ENCODE measurements around the gene GRK5.
A peak's percentile ranks its signal among the peaks of the same experiment; 100 is the strongest.

The GRK5 gene

DNA sequence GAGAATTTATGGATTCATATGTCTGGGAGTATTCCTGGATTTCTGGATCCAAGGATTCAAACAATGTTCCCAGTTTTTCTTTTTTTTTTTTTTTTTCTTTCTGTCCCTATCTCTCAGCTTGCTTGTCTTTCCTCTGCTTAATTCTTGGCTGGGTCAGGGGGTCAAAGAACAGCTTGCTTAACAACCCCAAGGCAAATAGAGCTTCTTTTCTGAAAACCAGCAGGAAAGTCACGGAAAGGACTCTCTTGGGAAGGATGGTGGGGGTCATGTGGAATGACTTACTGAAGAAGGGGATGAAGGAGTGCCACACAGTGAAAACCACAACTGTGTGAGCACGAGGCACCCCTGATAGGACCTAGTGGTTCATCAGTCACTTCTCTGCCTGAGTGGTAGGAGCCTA is 36.1 kb downstream of the GRK5 start:
- TF ChIP-seq, protein P1, sequence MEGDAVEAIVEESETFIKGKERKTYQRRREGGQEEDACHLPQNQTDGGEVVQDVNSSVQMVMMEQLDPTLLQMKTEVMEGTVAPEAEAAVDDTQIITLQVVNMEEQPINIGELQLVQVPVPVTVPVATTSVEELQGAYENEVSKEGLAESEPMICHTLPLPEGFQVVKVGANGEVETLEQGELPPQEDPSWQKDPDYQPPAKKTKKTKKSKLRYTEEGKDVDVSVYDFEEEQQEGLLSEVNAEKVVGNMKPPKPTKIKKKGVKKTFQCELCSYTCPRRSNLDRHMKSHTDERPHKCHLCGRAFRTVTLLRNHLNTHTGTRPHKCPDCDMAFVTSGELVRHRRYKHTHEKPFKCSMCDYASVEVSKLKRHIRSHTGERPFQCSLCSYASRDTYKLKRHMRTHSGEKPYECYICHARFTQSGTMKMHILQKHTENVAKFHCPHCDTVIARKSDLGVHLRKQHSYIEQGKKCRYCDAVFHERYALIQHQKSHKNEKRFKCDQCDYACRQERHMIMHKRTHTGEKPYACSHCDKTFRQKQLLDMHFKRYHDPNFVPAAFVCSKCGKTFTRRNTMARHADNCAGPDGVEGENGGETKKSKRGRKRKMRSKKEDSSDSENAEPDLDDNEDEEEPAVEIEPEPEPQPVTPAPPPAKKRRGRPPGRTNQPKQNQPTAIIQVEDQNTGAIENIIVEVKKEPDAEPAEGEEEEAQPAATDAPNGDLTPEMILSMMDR (conservative IDR thresholded peaks at IDR 0.05; ENCODE audit: low read depth) = no peak
- H3K27ac ChIP-seq = no peak overlapping the region
- DNase-seq (ENCODE audit: low spot score) = no peak
- ChIA-PET CTCF (interaction anchor here (0.6 kb wide), 1 partner anchor 729 kb away, joined by 3 read pairs; no protein-coding TSS in a partner anchor), POLR2A (ENCODE audit: low non-redundant PET) (no interaction called here)

DNA sequence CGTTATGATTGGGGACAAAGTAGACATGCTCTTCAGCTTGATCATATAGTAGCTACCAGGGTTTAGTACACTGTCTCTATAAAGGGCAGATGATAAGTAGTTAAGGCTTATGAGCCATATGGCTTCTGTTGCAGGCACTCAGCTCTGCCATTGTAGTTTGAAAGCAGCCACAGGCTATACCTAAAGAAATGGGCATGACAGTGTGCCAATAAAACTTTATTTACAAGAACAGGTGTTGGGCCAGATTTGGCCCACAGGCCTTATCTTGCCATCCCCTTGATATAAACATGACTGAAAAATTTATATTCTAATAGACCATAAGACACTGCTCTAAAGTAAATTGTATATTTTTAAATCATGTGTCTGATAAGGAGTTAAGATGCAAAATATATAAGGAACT is 36.6 kb downstream of the GRK5 start:
- ChIA-PET POLR2A (ENCODE audit: low non-redundant PET) (no interaction called here), CTCF (interaction anchor here (0.6 kb wide), 1 partner anchor 729 kb away, joined by 3 read pairs; no protein-coding TSS in a partner anchor)
- H3K27ac ChIP-seq = no peak overlapping the region
- TF ChIP-seq, protein P1 (conservative IDR thresholded peaks at IDR 0.05; ENCODE audit: low read depth) = no peak
- DNase-seq (ENCODE audit: low spot score) = no peak

DNA sequence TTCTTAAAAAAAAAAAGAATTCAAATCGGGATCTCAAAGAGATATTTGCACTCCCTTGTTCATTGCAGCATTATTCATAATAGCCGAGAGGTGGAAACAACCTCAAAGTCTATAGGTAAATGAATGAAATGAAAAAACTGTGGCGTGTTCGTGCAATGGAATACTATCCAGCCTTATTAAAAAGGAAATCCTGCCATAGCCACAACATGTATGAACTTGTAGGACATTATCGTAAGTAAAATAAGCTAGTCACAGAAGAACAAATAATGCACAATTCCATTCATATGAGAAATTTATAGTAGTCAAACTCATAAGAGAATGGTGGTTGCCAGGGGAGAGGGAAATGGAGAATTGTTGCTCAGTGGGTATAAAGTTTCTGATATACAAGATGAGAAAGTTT is 37.9 kb downstream of the GRK5 start:
- H3K27ac ChIP-seq = no peak overlapping the region
- TF ChIP-seq, protein P1 (conservative IDR thresholded peaks at IDR 0.05; ENCODE audit: low read depth) = no peak
- DNase-seq (ENCODE audit: low spot score) = peak; percentile 65
- CTCF ChIA-PET = interaction anchor here (0.5 to 0.7 kb wide), 3 partner anchors 47 to 187 kb away, joined by 3 to 7 read pairs (median 3); no protein-coding TSS in a partner anchor
- POLR2A ChIA-PET (ENCODE audit: low non-redundant PET) = no interaction called here

DNA sequence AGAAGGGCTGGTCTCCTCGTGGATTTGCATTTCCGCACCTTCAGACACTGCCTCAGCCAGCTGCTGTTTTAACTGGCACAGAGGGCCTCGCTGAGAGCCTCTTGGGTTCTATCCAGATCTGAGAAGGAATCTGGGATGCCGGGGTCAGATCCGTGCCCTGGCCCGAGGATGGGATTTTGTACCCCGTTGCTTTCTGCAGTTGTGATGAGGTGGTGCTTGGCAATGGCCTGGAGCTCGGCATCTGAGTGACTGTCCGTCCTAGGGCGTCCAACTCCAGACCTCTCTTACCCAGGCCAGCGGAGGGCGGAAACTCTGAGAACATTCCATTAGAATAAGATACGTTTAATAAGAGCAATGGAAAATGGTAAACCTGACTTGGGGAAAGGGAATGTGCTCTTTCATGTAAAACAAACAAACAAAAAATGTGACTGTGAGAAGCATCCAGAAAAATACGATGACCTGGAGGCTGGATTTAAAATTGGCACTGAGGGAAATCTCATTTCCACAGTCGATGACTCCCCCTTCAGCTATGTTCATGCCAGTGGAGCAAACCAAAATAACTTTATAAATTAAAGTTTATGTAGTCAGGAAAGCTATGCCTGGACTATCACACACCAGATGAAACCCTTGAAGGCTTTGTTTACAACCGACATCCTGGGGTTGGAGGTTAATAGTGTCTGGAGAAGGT is 39.6 kb downstream of the GRK5 start:
- no peak for DNase-seq (ENCODE audit: low spot score)
- H3K27ac ChIP-seq = no peak overlapping the region
- CTCF ChIA-PET = interaction anchor here (0.6 kb wide), 3 partner anchors 61 to 111 kb away, joined by 3 read pairs; no protein-coding TSS in a partner anchor
- POLR2A ChIA-PET (ENCODE audit: low non-redundant PET) = no interaction called here
- TF ChIP-seq, protein P1 (conservative IDR thresholded peaks at IDR 0.05; ENCODE audit: low read depth) = no peak

DNA sequence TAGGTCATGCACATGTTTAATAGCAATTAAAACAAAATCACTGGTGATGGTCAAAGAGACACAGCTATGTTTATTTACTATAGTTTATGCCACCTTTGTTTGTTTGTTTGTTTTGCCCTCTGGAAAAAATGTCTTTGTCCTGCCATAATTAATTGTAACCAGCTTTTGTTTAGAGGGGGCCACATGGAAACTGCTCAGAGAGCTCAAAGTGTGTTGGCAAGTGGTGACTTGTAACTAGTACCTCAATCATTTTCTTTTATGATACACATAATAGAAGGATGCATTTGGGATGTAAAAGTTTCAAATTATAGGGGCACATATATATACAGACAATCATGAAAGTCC is 40.2 kb downstream of the GRK5 start:
- ChIA-PET CTCF (interaction anchor here (0.6 kb wide), 2 partner anchors 86 to 110 kb away, joined by 3 read pairs; no protein-coding TSS in a partner anchor), POLR2A (ENCODE audit: low non-redundant PET) (no interaction called here)
- DNase-seq (ENCODE audit: low spot score) = no peak
- no peak overlapping the region for H3K27ac ChIP-seq
- TF ChIP-seq, protein P1 (conservative IDR thresholded peaks at IDR 0.05; ENCODE audit: low read depth) = no peak

DNA sequence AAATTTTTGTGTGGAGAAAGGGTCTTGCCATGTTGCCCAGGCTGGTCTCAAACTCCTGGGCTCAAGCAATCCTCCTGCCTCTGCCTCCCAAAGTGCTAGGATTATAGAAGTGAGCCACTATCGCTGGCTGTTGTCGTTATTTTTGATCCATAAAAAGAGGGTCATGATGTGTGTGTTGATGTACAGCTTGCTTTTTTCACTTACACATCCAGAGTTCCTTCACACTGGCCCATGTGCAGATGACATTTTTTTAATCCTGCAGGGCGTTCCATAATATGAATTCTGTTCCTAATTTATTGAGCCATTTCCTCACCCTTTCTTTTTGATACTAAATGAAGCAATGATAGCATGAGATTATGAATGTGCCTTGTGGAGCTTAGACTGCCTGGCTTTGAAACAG is 40.8 kb downstream of the GRK5 start:
- CTCF ChIA-PET = interaction anchor here (0.7 kb wide), 2 partner anchors 93 to 229 kb away, joined by 4 read pairs; no protein-coding TSS in a partner anchor
- TF ChIP-seq, protein P1 (conservative IDR thresholded peaks at IDR 0.05; ENCODE audit: low read depth) = no peak
- DNase-seq (ENCODE audit: low spot score) = no peak
- POLR2A ChIA-PET (ENCODE audit: low non-redundant PET) = no interaction called here
- H3K27ac ChIP-seq = no peak overlapping the region
